ENCODE measurements around the gene TRPV3. TPM values are rescaled to one million over a fixed set of nuclear protein-coding genes. Genes with fewer than 3 reads are reported as not detected.

The TRPV3 gene
- total and polyA plus RNA-seq, 2 of the 8 experiments (the other 6 are each of a cell fraction or from before 2014, with no cell fraction given) = 0.56 to 1.0 TPM

DNA sequence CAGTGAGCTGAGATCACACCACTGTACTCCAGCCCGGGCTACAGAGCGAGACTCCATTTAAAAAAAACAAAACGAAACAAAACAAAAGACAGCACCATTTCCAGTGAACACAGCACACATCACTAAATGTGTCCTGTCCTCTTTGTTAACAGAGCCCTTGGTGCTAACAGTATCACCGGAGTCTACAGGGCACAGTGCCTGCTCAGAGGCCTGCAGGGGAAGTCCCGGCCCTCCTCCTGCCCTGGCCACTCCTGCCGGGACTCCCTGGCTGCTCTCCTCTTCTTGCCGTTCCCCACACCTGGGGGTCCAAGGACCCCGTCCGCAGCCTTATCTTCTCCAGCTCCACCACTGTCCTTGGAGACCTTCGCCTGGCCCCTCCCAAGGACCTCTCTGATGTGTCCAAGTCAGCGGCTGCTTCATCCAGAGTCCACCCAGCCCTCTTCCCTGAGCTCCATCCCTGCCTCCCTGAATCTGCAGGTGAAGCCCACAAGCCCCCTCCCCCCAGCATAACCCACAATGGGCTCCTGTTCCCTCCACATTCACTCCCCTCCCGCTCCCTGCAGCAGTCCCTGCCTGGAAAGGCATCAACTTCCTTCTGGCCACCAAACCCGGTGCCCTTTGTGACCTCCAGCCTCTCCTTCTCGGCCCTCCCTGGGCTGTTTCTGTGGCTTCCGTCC, 43.1 kb upstream of the TRPV3 start:
- Histone ChIP-seq H3K56ac (replicated peaks; ENCODE audit: insufficient read length, low read depth, low read length) (no peak overlapping the region), H2BK12ac (ENCODE audit: low read depth, low read length) (no peak overlapping the region), H2BK20ac (ENCODE audit: low read length) (no peak overlapping the region), H3K36me3 (ENCODE audit: control insufficient read depth in 2 of 4, insufficient read depth in 4 of 4, low read length in 3 of 4) (no peaks in the 10 kb centered on the region; a peak in 1 of 8 replicates), H2BK15ac (ENCODE audit: low read length) (no peak overlapping the region), H3K4me2 (ENCODE audit: insufficient read depth in 1 of 2, low read depth in 2 of 2, low read length in 2 of 2) (no peak overlapping the region), H3K23me2 (ENCODE audit: low read depth, low read length) (no peaks in the 10 kb centered on the region), H3K14ac (ENCODE audit: insufficient read length) (no peak overlapping the region), H3K27me3 (replicated peaks in 1 of 4; ENCODE audit: control insufficient read depth in 3 of 4, extremely low read depth in 1 of 4, insufficient read depth in 3 of 4, low read length in 3 of 4) (no peaks in the 10 kb centered on the region), H2BK120ac (replicated peaks; ENCODE audit: low read depth, low read length) (no peak overlapping the region), H2AFZ (ENCODE audit: low read length) (no peak overlapping the region), H3K79me2 (ENCODE audit: control insufficient read depth in 1 of 2, insufficient read depth in 2 of 2, low read length in 2 of 2) (no peaks in the 10 kb centered on the region), H2AK5ac (ENCODE audit: low read depth, low read length) (no peak overlapping the region), H4K5ac (ENCODE audit: insufficient read length, low read depth, low read length) (no peak overlapping the region), H3K9ac (replicated peaks in 1 of 4; ENCODE audit: extremely low read depth in 1 of 4, low read depth in 3 of 4, low read length in 3 of 4) (no peak overlapping the region), H3K4me3 (ENCODE audit: extremely low read depth in 1 of 4, insufficient read depth in 2 of 4, low read depth in 3 of 4, low read length in 4 of 4) (no peak overlapping the region), H2BK5ac (ENCODE audit: low read depth, low read length) (no peak overlapping the region), H4K91ac (replicated peaks; ENCODE audit: insufficient read length, low read length) (no peak overlapping the region), H3K18ac (ENCODE audit: extremely low read depth, low read length) (no peak overlapping the region), H3K27ac (ENCODE audit: low read depth, low read length) (no peak overlapping the region), H3K79me1 (ENCODE audit: low read depth, low read length) (no peaks in the 10 kb centered on the region), H3K4ac (replicated peaks; ENCODE audit: insufficient read length, low read depth, low read length) (no peak overlapping the region), H3K9me3 (ENCODE audit: insufficient read depth in 2 of 2, low read depth in 1 of 2, low read length in 1 of 2) (no peaks in the 10 kb centered on the region), H3K4me1 (replicated peaks in 1 of 4; ENCODE audit: control insufficient read depth in 3 of 4, insufficient read depth in 4 of 4, low read length in 3 of 4) (no peaks in the 10 kb centered on the region), H4K20me1 (replicated peaks in 1 of 2; ENCODE audit: control insufficient read depth in 1 of 2, insufficient read depth in 2 of 2, low read length in 2 of 2) (peaks cover 2 to 3% of the 10 kb centered on the region in 2 experiments), H3K23ac (ENCODE audit: insufficient read length) (no peak overlapping the region), H4K8ac (ENCODE audit: extremely low read depth, insufficient read depth, low read length) (no peak overlapping the region)
- FAIRE-seq (no peak), DNase-seq (ENCODE audit: low read depth in 1 of 2, low spot score in 2 of 2) (no peak)
- ChIA-PET POLR2A (ENCODE audit: partially characterized antibody) (interaction anchor here (0.6 kb wide), 2 partner anchors 104 to 106 kb away, joined by 3 to 5 read pairs; no protein-coding TSS in a partner anchor), CTCF (ENCODE audit: partially characterized antibody) (interaction anchor here (0.9 to 4.2 kb wide), 7 partner anchors 11 to 140 kb away, joined by 3 to 30 read pairs (median 5); no protein-coding TSS in a partner anchor)
- 88% methylated on average over 15 of the region's 15 CpGs; no CpG with 5 or more reads in 1 of the 2 experiments for WGBS, 2 experiments (ENCODE audit: extremely low coverage in 1 of 2, insufficient coverage in 1 of 2, insufficient read length in 1 of 2, insufficient replicate concordance in 2 of 2, low coverage in 1 of 2, low lambda C conversion rate in 2 of 2, missing lambda C conversion rate in 1 of 2)
- TF ChIP-seq KDM1A (IDR thresholded peaks at IDR 0.05; ENCODE audit: borderline replicate concordance, low read length) (no peak), SIX5 (IDR thresholded peaks at IDR 0.05; ENCODE audit: low read depth, low read length) (no peak), RFX5 (IDR thresholded peaks at IDR 0.05; ENCODE audit: borderline replicate concordance, low read depth, low read length) (no peak), EZH2 (IDR thresholded peaks at IDR 0.05; ENCODE audit: low read depth, low read length, severe bottlenecking) (no peak), TAF1 (IDR thresholded peaks at IDR 0.05; ENCODE audit: low read depth, low read length) (no peak), EGR1 (IDR thresholded peaks at IDR 0.05; ENCODE audit: borderline replicate concordance, low read depth, low read length) (no peak), ZNF274 (IDR thresholded peaks at IDR 0.05; ENCODE audit: borderline replicate concordance, extremely low read depth, low read length) (no peak), FOSL1 (IDR thresholded peaks at IDR 0.05; ENCODE audit: insufficient read depth, low read depth, low read length) (no peak)

All from H1 (cell line).